Measurements from ENCODE around the gene AGAP2. TPM values are rescaled to one million over a fixed set of nuclear protein-coding genes. Genes with fewer than 3 reads are reported as not detected.
"Not testable (repeated sequence)": the region's sequence is repeated elsewhere in the genome, so short reads cannot be mapped to it uniquely, and the experiment has no call there.

Gene AGAP2
- total RNA-seq, 1 donor from 2014 or later: 2.1 TPM

GRCh38 chr12:57692500-57692899 is 46.0 kb downstream of the AGAP2 start:
- H3K36me3 ChIP-seq (ENCODE audit: control insufficient read depth in 3 of 3, insufficient read depth in 3 of 3, low read length in 3 of 3): peaks cover 13 to 18% (median 15%) of the 10 kb centered on the region in 3 donors
- no peaks in the 10 kb centered on the region for H3K9me3 ChIP-seq (ENCODE audit: control insufficient read depth in 3 of 3, low read length in 3 of 3)
- H3K27ac ChIP-seq (ENCODE audit: low read depth, low read length): no peak overlapping the region
- H3K4me1 ChIP-seq (ENCODE audit: control insufficient read depth in 3 of 3, insufficient read depth in 3 of 3, low read length in 3 of 3): peaks cover 10 to 12% (median 11%) of the 10 kb centered on the region in 3 donors
- H3K4me3 ChIP-seq (ENCODE audit: low read length in 3 of 3): no peak overlapping the region
- no peaks in the 10 kb centered on the region for H3K27me3 ChIP-seq (ENCODE audit: control insufficient read depth in 3 of 3, insufficient read depth in 3 of 3, low read length in 3 of 3)
- H3K9ac ChIP-seq (ENCODE audit: low read depth in 1 of 3, low read length in 3 of 3): no peak overlapping the region

DNA sequence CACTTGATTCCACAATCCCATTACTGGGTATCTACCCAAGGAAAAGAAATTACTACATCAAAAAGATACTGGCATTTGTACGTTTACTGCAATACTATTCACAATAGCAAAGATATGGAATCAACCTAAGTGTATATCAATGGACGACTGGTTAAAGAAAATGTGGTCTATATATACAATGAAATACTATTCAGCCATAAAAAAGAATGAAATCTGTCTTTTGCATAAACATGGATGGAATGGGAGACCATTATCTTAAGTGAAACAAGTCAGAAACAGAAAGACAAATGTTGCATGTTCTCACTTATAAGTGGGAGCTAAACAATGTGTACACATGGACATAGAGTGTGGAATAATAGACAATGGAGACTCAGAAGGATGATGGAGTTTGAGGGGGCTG is 49.6 kb downstream of the AGAP2 start:
- Histone ChIP-seq H3K27ac (ENCODE audit: low read depth, low read length) (no peak overlapping the region), H3K36me3 (ENCODE audit: control insufficient read depth in 3 of 3, insufficient read depth in 3 of 3, low read length in 3 of 3) (no peaks in the 10 kb centered on the region), H3K27me3 (ENCODE audit: control insufficient read depth in 3 of 3, insufficient read depth in 3 of 3, low read length in 3 of 3) (no peaks in the 10 kb centered on the region), H3K9me3 (ENCODE audit: control insufficient read depth in 3 of 3, low read length in 3 of 3) (no peaks in the 10 kb centered on the region), H3K4me3 (ENCODE audit: low read length in 3 of 3) (no peak overlapping the region), H3K4me1 (ENCODE audit: control insufficient read depth in 3 of 3, insufficient read depth in 3 of 3, low read length in 3 of 3) (peaks cover 0 to 3% (median 2%) of the 10 kb centered on the region in 3 donors), H3K9ac (ENCODE audit: low read depth in 1 of 3, low read length in 3 of 3) (no peak overlapping the region)

- Histone ChIP-seq H3K4me3 (ENCODE audit: low read length in 3 of 3) (no peak overlapping the region), H3K27me3 (ENCODE audit: control insufficient read depth in 3 of 3, insufficient read depth in 3 of 3, low read length in 3 of 3) (no peaks in the 10 kb centered on the region), H3K9me3 (ENCODE audit: control insufficient read depth in 3 of 3, low read length in 3 of 3) (no peaks in the 10 kb centered on the region), H3K27ac (ENCODE audit: low read depth, low read length) (no peak overlapping the region), H3K4me1 (ENCODE audit: control insufficient read depth in 3 of 3, insufficient read depth in 3 of 3, low read length in 3 of 3) (no peaks in the 10 kb centered on the region), H3K9ac (ENCODE audit: low read depth in 1 of 3, low read length in 3 of 3) (no peak overlapping the region), H3K36me3 (ENCODE audit: control insufficient read depth in 3 of 3, insufficient read depth in 3 of 3, low read length in 3 of 3) (no peaks in the 10 kb centered on the region)
Measured at GRCh38 chr12:57687862-57688261, 50.7 kb downstream of the AGAP2 start.

- Histone ChIP-seq H3K9me3 (ENCODE audit: control insufficient read depth in 3 of 3, low read length in 3 of 3) (no peaks in the 10 kb centered on the region), H3K4me3 (ENCODE audit: low read length in 3 of 3) (no peak overlapping the region), H3K27ac (ENCODE audit: low read depth, low read length) (no peak overlapping the region), H3K36me3 (ENCODE audit: control insufficient read depth in 3 of 3, insufficient read depth in 3 of 3, low read length in 3 of 3) (no peaks in the 10 kb centered on the region), H3K4me1 (ENCODE audit: control insufficient read depth in 3 of 3, insufficient read depth in 3 of 3, low read length in 3 of 3) (no peaks in the 10 kb centered on the region), H3K9ac (ENCODE audit: low read depth in 1 of 3, low read length in 3 of 3) (no peak overlapping the region), H3K27me3 (ENCODE audit: control insufficient read depth in 3 of 3, insufficient read depth in 3 of 3, low read length in 3 of 3) (peaks cover 0 to 8% (median 0%) of the 10 kb centered on the region in 3 donors)
Measured at GRCh38 chr12:57679697-57680096, 58.8 kb downstream of the AGAP2 start.

DNA sequence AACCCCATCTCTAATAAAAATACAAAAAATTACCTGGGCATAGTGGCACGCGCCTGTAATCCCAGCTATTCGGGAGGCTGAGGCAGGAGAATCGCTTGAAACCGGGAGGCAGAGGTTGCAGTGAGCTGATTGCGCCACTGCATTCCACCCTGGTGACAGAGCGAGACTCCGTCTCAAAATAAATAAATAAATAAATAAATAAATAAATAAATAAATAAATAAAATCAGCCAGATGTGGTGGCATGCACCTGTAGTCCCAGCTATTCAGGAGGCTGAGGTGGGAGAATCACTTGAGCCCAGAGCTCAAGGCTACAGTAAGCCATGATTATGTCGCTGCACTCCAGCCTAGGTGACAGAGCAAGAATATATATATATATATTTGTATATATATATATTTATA is 60.6 kb downstream of the AGAP2 start:
- H3K27ac ChIP-seq (ENCODE audit: low read depth, low read length); H3K4me1 ChIP-seq (ENCODE audit: control insufficient read depth in 3 of 3, insufficient read depth in 3 of 3, low read length in 3 of 3); H3K4me3 ChIP-seq (ENCODE audit: low read length in 3 of 3); H3K36me3 ChIP-seq (ENCODE audit: control insufficient read depth in 3 of 3, insufficient read depth in 3 of 3, low read length in 3 of 3); H3K27me3 ChIP-seq (ENCODE audit: control insufficient read depth in 3 of 3, insufficient read depth in 3 of 3, low read length in 3 of 3); H3K9ac ChIP-seq (ENCODE audit: low read depth in 1 of 3, low read length in 3 of 3); H3K9me3 ChIP-seq (ENCODE audit: control insufficient read depth in 3 of 3, low read length in 3 of 3): not testable (repeated sequence)

DNA sequence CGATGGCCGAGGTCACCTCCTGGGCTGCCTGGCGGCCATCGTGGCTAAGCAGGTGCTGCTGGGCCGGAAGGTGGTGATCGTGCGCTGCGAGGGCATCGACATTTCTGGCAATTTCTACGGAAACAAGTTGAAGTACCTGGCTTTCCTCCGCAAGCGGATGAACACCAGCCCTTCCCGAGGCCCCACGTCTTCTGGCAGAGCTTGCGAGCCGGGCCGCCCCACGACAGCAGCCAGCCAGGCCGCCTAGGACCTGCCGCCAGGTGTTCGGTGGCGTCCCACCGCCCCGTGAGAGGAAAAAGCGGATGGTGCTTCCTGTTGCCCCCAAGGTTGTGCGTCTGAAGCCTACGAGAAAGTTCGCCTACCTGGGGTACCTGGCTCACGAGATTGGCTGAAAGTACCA is 63.9 kb downstream of the AGAP2 start:
- Histone ChIP-seq H3K9ac (ENCODE audit: low read depth in 1 of 3, low read length in 3 of 3) (no peak overlapping the region), H3K36me3 (ENCODE audit: control insufficient read depth in 3 of 3, insufficient read depth in 3 of 3, low read length in 3 of 3) (no peaks in the 10 kb centered on the region), H3K27ac (ENCODE audit: low read depth, low read length) (no peak overlapping the region), H3K4me1 (ENCODE audit: control insufficient read depth in 3 of 3, insufficient read depth in 3 of 3, low read length in 3 of 3) (no peaks in the 10 kb centered on the region), H3K4me3 (ENCODE audit: low read length in 3 of 3) (no peak overlapping the region), H3K9me3 (ENCODE audit: control insufficient read depth in 3 of 3, low read length in 3 of 3) (no peaks in the 10 kb centered on the region), H3K27me3 (ENCODE audit: control insufficient read depth in 3 of 3, insufficient read depth in 3 of 3, low read length in 3 of 3) (peaks cover 0 to 8% (median 4%) of the 10 kb centered on the region in 3 donors)

Other genes with a start within 250 kb of the AGAP2 start
- gene DDIT3, start 218.2 kb downstream of the AGAP2 start, total RNA-seq: 11.5 TPM
- 2.6 TPM for gene MBD6, start 215.9 kb downstream of the AGAP2 start, total RNA-seq
- gene DCTN2, start 191.6 kb downstream of the AGAP2 start, total RNA-seq: 79.9 TPM
- gene KIF5A, start 188.7 kb downstream of the AGAP2 start, total RNA-seq: under 0.01 TPM
- gene PIP4K2C, start 147.6 kb downstream of the AGAP2 start, total RNA-seq: 5.7 TPM
- 7.8 TPM for gene DTX3, start 133.9 kb downstream of the AGAP2 start, total RNA-seq
- gene ARHGEF25, start 127.3 kb downstream of the AGAP2 start, total RNA-seq: 23.0 TPM
- gene B4GALNT1, start 105.5 kb downstream of the AGAP2 start, total RNA-seq: 3.1 TPM
- gene OS9, start 44.6 kb downstream of the AGAP2 start, total RNA-seq: 148 TPM
- 57.9 TPM for gene TSPAN31, start 6.3 kb upstream of the AGAP2 start, total RNA-seq
- gene CDK4, start 13.6 kb upstream of the AGAP2 start, total RNA-seq: 78.8 TPM
- 4.7 TPM for gene MARCHF9, start 16.4 kb upstream of the AGAP2 start, total RNA-seq
- under 0.01 TPM for gene CYP27B1, start 28.3 kb upstream of the AGAP2 start, total RNA-seq
- 5.7 TPM for gene METTL1, start 33.4 kb upstream of the AGAP2 start, total RNA-seq
- 4.2 TPM for gene EEF1AKMT3, start 33.9 kb upstream of the AGAP2 start, total RNA-seq
- 17.2 TPM for gene TSFM, start 44.0 kb upstream of the AGAP2 start, total RNA-seq
- gene AVIL, start 80.0 kb upstream of the AGAP2 start, total RNA-seq: 3.1 TPM
- 51.1 TPM for gene CTDSP2, start 108.0 kb upstream of the AGAP2 start, total RNA-seq
- 8.9 TPM for gene ATP23, start 202.8 kb upstream of the AGAP2 start, total RNA-seq